HAP-1 (cell line): ENCODE results near the gene FUOM.
"Not testable (repeated sequence)": the region's sequence is repeated elsewhere in the genome, so short reads cannot be mapped to it uniquely, and the experiment has no call there.

ENCODE experiments used
- DNase-seq, 2 experiments: peaks; one replicate each; pipeline ENCODE4 v3.0.0-alpha.2; 2016 to 2020; ENCODE audit warnings: low spot score in 2 of 2
- H3K27me3 ChIP-seq: fragments of 250-450 bp; sonication (Bioruptor Pico); 2 replicates; pipeline ENCODE4 v1.5.1; 2020; ENCODE audit warnings: low read depth, mild to moderate bottlenecking, moderate library complexity
- H3K36me3 ChIP-seq: fragments of 250-450 bp; sonication (Bioruptor Pico); replicated peaks from 2 replicates; pipeline ENCODE4 v1.5.1; 2020; ENCODE audit warnings: mild to moderate bottlenecking
- H3K4me1 ChIP-seq: fragments of 250-450 bp; sonication (Bioruptor Pico); 2 replicates; pipeline ENCODE4 v1.5.1; 2020; ENCODE audit warnings: mild to moderate bottlenecking
- H3K4me3 ChIP-seq: fragments of 250-450 bp; sonication (Bioruptor Pico); 2 replicates; pipeline ENCODE4 v1.5.1; 2020; ENCODE audit warnings: mild to moderate bottlenecking, moderate library complexity
- H3K9me3 ChIP-seq: fragments of 250-450 bp; sonication (Bioruptor Pico); 2 replicates; pipeline ENCODE4 v1.5.1; 2020; ENCODE audit warnings: mild to moderate bottlenecking, moderate library complexity
- in situ Hi-C: fragments of 300-500 bp; cut with MboI; formaldehyde crosslinking; loops from 3 replicates; pipeline ENCODE4 v1.14.3; 2020; ENCODE audit warnings: low sequenced_read_pairs, inconsistent platforms, mixed read lengths

Gene FUOM

GRCh38 chr10:133367461-133367860 lies 9.6 kb upstream of the FUOM start:
- H3K27me3 ChIP-seq, H3K9me3 ChIP-seq, in situ Hi-C loops, H3K4me1 ChIP-seq, DNase-seq, H3K4me3 ChIP-seq: not testable (repeated sequence)
- H3K36me3 ChIP-seq: peaks cover 73% of the 10 kb centered on the region

GRCh38 chr10:133366751-133367150 lies 8.9 kb upstream of the FUOM start:
- no peaks in the 10 kb centered on the region for H3K27me3 ChIP-seq
- no peak overlapping the region for H3K4me3 ChIP-seq
- H3K36me3 ChIP-seq: peaks cover 77% of the 10 kb centered on the region
- H3K9me3 ChIP-seq: no peaks in the 10 kb centered on the region
- in situ Hi-C loops: no loop called here
- H3K4me1 ChIP-seq: no peaks in the 10 kb centered on the region
- DNase-seq: no peak

- in situ Hi-C loops: no loop called here
- DNase-seq: no peak
- H3K4me3 ChIP-seq: no peak overlapping the region
- no peaks in the 10 kb centered on the region for H3K9me3 ChIP-seq
- H3K4me1 ChIP-seq: no peaks in the 10 kb centered on the region; the same call in 1 of the 2 replicates
- no peaks in the 10 kb centered on the region for H3K27me3 ChIP-seq
- peaks cover 77% of the 10 kb centered on the region for H3K36me3 ChIP-seq
Measured at GRCh38 chr10:133366130-133366478, 8.3 kb upstream of the FUOM start.

- peaks cover 75% of the 10 kb centered on the region for H3K36me3 ChIP-seq
- no peaks in the 10 kb centered on the region for H3K9me3 ChIP-seq
- no peaks in the 10 kb centered on the region for H3K27me3 ChIP-seq
- no peak for DNase-seq
- no peak overlapping the region for H3K4me3 ChIP-seq
- H3K4me1 ChIP-seq: no peaks in the 10 kb centered on the region; the same call in 1 of the 2 replicates
- in situ Hi-C loops: no loop called here
Measured at GRCh38 chr10:133365461-133366129, 7.8 kb upstream of the FUOM start.

- no peak overlapping the region for H3K4me3 ChIP-seq
- peaks cover 67% of the 10 kb centered on the region for H3K36me3 ChIP-seq
- in situ Hi-C loops: no loop called here
Measured at GRCh38 chr10:133364645-133365431, 7.0 kb upstream of the FUOM start.

GRCh38 chr10:133362846-133363245 lies 5.0 kb upstream of the FUOM start:
- no peaks in the 10 kb centered on the region for H3K27me3 ChIP-seq
- H3K36me3 ChIP-seq: peaks cover 50% of the 10 kb centered on the region
- H3K4me1 ChIP-seq: no peaks in the 10 kb centered on the region; the same call in 1 of the 2 replicates
- H3K9me3 ChIP-seq: no peaks in the 10 kb centered on the region
- no peak for DNase-seq
- H3K4me3 ChIP-seq: no peak overlapping the region
- in situ Hi-C loops: no loop called here

More at GRCh38 chr10:133364645-133365431, 7.0 kb upstream of the FUOM start:
- H3K27me3 ChIP-seq: no peaks in the 10 kb centered on the region
- no peaks in the 10 kb centered on the region; the same call in 1 of the 2 replicates for H3K4me1 ChIP-seq
- H3K9me3 ChIP-seq: no peaks in the 10 kb centered on the region
- no peak for DNase-seq

- Histone ChIP-seq H3K27me3 (no peaks in the 10 kb centered on the region), H3K4me3 (no peak overlapping the region), H3K4me1 (no peaks in the 10 kb centered on the region; the same call in 1 of the 2 replicates), H3K9me3 (no peaks in the 10 kb centered on the region), H3K36me3 (peaks cover 48% of the 10 kb centered on the region)
- no peak for DNase-seq
- in situ Hi-C loops: no loop called here
Measured at GRCh38 chr10:133361773-133362441, 4.1 kb upstream of the FUOM start.

- Histone ChIP-seq H3K27me3 (no peaks in the 10 kb centered on the region), H3K36me3 (peaks cover 45% of the 10 kb centered on the region), H3K9me3 (no peaks in the 10 kb centered on the region), H3K4me3 (no peak overlapping the region), H3K4me1 (peaks cover 6% of the 10 kb centered on the region)
- in situ Hi-C loops: no loop called here
- DNase-seq: peak in 1 of 2 experiments; percentile 32
Measured at GRCh38 chr10:133361227-133361626, 3.4 kb upstream of the FUOM start.

- in situ Hi-C loops: no loop called here
- no peak for DNase-seq
- Histone ChIP-seq H3K27me3 (no peaks in the 10 kb centered on the region), H3K36me3 (peaks cover 43% of the 10 kb centered on the region), H3K4me3 (no peak overlapping the region), H3K9me3 (no peaks in the 10 kb centered on the region), H3K4me1 (peaks cover 7% of the 10 kb centered on the region)
Measured at GRCh38 chr10:133359972-133360610, 2.3 kb upstream of the FUOM start.

- H3K36me3 ChIP-seq: peaks cover 37% of the 10 kb centered on the region
- no peaks in the 10 kb centered on the region for H3K9me3 ChIP-seq
- in situ Hi-C loops: no loop called here
- H3K27me3 ChIP-seq: no peaks in the 10 kb centered on the region
- no peak overlapping the region for H3K4me3 ChIP-seq
- no peak for DNase-seq
- H3K4me1 ChIP-seq: peaks cover 7% of the 10 kb centered on the region
Measured at GRCh38 chr10:133359554-133359971, 1.7 kb upstream of the FUOM start.

- peaks cover 31% of the 10 kb centered on the region for H3K36me3 ChIP-seq
- no peaks in the 10 kb centered on the region for H3K9me3 ChIP-seq
- no peak overlapping the region for H3K4me3 ChIP-seq
- in situ Hi-C loops: no loop called here
- peaks cover 7% of the 10 kb centered on the region for H3K4me1 ChIP-seq
- DNase-seq: no peak
- no peaks in the 10 kb centered on the region for H3K27me3 ChIP-seq
Measured at GRCh38 chr10:133358925-133359310, 1.1 kb upstream of the FUOM start.

- H3K27me3 ChIP-seq: no peaks in the 10 kb centered on the region
- peaks cover 7% of the 10 kb centered on the region for H3K4me1 ChIP-seq
- H3K4me3 ChIP-seq: no peak overlapping the region
- peaks cover 26% of the 10 kb centered on the region for H3K36me3 ChIP-seq
- DNase-seq: no peak
- in situ Hi-C loops: no loop called here
- no peaks in the 10 kb centered on the region for H3K9me3 ChIP-seq
Measured at GRCh38 chr10:133358162-133358924, 524 bp upstream of the FUOM start.
